Putamen (tissue), 1 donor: ENCODE measurements around the gene TMEM163.
A peak's percentile ranks its signal among the peaks of the same experiment; 100 is the strongest.

Experiments used
- DNase-seq: peaks from one replicate; pipeline ENCODE4 v3.0.0-alpha.2; 2016; ENCODE audit warnings: low spot score

The TMEM163 gene

GRCh38 chr2:134433469-134433868, 285.3 kb downstream of the TMEM163 start:
- no peak for DNase-seq

DNA sequence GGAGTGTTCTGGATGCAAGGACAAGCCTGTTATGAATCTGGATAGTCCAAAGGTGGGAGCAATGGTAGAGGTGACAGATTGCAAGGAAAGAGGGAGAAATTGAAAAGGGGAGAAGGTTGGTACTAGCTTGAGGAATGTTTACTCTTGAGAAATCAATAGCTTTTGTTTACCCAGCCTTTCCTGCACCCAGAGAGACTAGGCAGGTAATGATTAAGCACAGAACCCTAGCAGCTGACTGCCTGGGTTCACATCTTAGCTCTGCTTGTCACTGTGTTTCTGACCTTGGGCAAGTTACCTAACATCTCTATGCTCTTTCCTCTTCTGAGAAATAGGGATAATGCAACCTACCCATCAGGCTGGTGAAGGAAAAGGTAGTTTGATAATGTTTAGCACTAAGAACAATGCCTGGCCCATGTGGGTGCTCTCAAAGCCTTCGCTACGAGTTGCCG, 286.3 kb downstream of the TMEM163 start:
- no peak for DNase-seq

GRCh38 chr2:134431838-134432434, 286.9 kb downstream of the TMEM163 start:
- DNase-seq = no peak

GRCh38 chr2:134429886-134430285, 288.9 kb downstream of the TMEM163 start:
- no peak for DNase-seq

DNA sequence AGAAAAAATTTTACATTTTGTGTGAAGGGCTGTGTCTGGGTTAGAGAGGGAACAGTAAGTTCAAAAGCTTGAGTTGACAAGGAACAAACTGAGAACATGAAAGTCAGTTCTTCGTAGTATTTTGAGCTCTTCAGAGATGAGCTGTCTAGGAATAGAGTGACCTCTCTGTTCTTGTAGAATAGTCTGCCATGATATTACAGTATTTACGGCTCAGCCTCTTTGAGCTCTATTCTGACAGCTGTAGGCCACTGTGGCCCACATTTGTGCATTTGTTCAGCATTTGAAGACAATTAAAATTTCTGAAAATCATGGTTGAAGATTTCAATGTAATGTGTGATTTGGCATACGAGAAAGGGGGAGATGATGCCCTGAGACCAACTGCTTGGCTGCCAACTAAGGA, 292.1 kb downstream of the TMEM163 start:
- no peak for DNase-seq

- no peak for DNase-seq
Measured at GRCh38 chr2:134425724-134426496, 292.9 kb downstream of the TMEM163 start.

- no peak for DNase-seq
Measured at GRCh38 chr2:134421556-134422328, 297.1 kb downstream of the TMEM163 start.

GRCh38 chr2:134420920-134421319, 297.9 kb downstream of the TMEM163 start:
- no peak for DNase-seq

GRCh38 chr2:134420259-134420658, 298.5 kb downstream of the TMEM163 start:
- no peak for DNase-seq

GRCh38 chr2:134417968-134418582, 300.7 kb downstream of the TMEM163 start:
- no peak for DNase-seq

DNA sequence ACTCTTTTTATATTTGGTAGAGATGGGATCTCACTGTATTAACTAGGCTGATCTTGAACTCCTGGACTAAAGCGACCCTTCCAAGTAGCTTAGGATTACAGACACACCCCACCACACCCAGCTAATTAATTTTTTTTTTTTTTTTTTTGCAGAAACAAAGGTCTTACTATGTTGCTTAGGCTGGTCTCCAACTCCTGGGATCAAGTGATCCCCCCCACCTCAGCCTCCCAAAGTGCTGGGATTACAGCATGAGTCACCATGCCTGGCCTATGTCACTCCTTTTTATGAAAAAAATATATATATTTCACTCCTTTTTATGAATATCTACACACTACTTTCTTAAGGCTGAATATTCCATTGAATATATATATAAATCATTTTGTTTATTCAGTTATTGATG, 302.2 kb downstream of the TMEM163 start:
- no peak for DNase-seq

GRCh38 chr2:134416018-134416417, 302.8 kb downstream of the TMEM163 start:
- DNase-seq = no peak

GRCh38 chr2:134413912-134414311, 304.9 kb downstream of the TMEM163 start:
- no peak for DNase-seq

- DNase-seq = no peak
Measured at GRCh38 chr2:134413430-134413829, 305.4 kb downstream of the TMEM163 start.

- DNase-seq = no peak
Measured at GRCh38 chr2:134412639-134412999, 306.2 kb downstream of the TMEM163 start.

GRCh38 chr2:134411828-134412638, 306.8 kb downstream of the TMEM163 start:
- peak; percentile 96 for DNase-seq

- peak; percentile 29 for DNase-seq
Measured at GRCh38 chr2:134411279-134411827, 307.4 kb downstream of the TMEM163 start.

DNA sequence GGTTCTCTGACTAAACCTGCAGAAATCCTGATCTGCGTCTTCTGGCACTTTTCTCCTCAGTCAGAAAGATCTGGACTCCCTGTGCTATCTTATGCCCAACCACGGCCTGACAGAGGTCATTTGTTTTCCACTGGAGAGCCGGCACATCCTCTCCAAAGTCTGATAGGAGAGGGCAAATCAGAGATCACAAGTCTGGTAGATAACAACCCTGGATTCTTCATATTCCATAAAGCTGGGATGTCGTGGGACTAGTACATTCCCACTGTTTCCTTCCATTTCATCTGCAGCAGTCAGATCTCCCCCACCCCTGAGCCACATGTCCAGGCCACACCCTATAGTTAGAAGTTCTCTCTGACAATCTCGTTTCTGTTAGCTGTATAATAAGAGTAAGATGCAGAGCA, 308.0 kb downstream of the TMEM163 start:
- DNase-seq = no peak

- no peak for DNase-seq
Measured at GRCh38 chr2:134410006-134410405, 308.8 kb downstream of the TMEM163 start.

GRCh38 chr2:134408791-134409190, 310.0 kb downstream of the TMEM163 start:
- no peak for DNase-seq

DNA sequence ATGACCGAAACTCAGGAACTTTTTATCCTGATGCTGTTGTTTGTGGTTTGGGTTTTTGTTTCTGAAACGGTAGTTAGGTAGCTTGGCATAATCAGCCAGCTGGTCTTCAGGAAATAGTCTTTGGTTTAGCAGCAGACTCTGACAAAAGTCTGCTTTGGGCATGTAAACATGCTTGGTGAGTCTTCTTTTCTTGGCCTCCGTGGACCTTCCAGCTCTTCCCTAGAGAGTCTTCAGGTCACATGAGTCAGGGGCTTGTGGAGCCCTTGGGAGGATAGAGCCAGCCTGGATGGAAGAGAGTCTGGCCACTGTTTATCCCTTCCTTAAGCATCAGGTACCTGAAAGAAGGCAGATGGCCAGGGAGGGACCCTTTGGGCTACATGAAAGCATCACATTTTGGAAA, 310.4 kb downstream of the TMEM163 start:
- no peak for DNase-seq
